ENCODE measurements around the gene MLX. TPM values are rescaled to one million over a fixed set of nuclear protein-coding genes. Genes with fewer than 3 reads are reported as not detected.
A peak's percentile ranks its signal among the peaks of the same experiment; 100 is the strongest.
"Not testable (repeated sequence)": the region's sequence is repeated elsewhere in the genome, so short reads cannot be mapped to it uniquely, and the experiment has no call there.

Gene MLX
- total and polyA plus RNA-seq, 7 donors, result 24.7 to 129 (median 50.5) TPM

DNA sequence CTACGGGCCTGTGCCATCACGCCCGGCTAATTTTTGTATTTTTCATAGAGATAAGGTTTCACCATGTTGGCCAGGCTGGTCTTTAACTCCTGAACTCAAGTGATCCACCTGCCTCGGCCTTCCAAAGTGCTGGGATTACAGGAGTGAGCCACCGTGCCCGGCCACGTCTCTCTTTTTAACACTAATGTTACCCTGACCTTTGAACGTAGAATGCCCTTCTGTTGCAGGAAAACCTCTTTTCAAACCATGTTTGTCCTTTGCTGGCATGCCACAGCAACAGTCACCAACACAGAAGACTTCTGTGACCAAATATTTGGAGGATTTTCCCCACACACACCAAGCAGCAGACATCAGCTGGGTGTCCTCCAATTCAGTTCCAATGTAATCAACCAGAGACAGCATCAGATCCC lies 22.0 kb upstream of the MLX start:
- H3K27me3 ChIP-seq, result peaks cover 0 to 7% (median 0%) of the 10 kb centered on the region in 3 donors
- TF ChIP-seq POLR2A (IDR thresholded peaks at IDR 0.05), result no peak
- TF ChIP-seq, protein P1, sequence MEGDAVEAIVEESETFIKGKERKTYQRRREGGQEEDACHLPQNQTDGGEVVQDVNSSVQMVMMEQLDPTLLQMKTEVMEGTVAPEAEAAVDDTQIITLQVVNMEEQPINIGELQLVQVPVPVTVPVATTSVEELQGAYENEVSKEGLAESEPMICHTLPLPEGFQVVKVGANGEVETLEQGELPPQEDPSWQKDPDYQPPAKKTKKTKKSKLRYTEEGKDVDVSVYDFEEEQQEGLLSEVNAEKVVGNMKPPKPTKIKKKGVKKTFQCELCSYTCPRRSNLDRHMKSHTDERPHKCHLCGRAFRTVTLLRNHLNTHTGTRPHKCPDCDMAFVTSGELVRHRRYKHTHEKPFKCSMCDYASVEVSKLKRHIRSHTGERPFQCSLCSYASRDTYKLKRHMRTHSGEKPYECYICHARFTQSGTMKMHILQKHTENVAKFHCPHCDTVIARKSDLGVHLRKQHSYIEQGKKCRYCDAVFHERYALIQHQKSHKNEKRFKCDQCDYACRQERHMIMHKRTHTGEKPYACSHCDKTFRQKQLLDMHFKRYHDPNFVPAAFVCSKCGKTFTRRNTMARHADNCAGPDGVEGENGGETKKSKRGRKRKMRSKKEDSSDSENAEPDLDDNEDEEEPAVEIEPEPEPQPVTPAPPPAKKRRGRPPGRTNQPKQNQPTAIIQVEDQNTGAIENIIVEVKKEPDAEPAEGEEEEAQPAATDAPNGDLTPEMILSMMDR (IDR thresholded peaks at IDR 0.05), result no peak
- no peak for TF ChIP-seq POLR2AphosphoS5 (IDR thresholded peaks at IDR 0.05)
- TF ChIP-seq EP300 (IDR thresholded peaks at IDR 0.05), result no peak
- 81% methylated on average over 8 of the region's 8 CpGs for WGBS, 2 donors
- no peaks in the 10 kb centered on the region for H3K9me3 ChIP-seq
- H3K36me3 ChIP-seq, result peaks cover 0 to 42% (median 10%) of the 10 kb centered on the region in 4 donors
- peaks cover 0 to 12% (median 6%) of the 10 kb centered on the region in 4 donors for H3K4me1 ChIP-seq
- DNase-seq, result no peak
- intact Hi-C loops (cut with DNase I), result no loop called here
- H3K27ac ChIP-seq, result no peak overlapping the region
- H3K4me3 ChIP-seq, result no peak overlapping the region

DNA sequence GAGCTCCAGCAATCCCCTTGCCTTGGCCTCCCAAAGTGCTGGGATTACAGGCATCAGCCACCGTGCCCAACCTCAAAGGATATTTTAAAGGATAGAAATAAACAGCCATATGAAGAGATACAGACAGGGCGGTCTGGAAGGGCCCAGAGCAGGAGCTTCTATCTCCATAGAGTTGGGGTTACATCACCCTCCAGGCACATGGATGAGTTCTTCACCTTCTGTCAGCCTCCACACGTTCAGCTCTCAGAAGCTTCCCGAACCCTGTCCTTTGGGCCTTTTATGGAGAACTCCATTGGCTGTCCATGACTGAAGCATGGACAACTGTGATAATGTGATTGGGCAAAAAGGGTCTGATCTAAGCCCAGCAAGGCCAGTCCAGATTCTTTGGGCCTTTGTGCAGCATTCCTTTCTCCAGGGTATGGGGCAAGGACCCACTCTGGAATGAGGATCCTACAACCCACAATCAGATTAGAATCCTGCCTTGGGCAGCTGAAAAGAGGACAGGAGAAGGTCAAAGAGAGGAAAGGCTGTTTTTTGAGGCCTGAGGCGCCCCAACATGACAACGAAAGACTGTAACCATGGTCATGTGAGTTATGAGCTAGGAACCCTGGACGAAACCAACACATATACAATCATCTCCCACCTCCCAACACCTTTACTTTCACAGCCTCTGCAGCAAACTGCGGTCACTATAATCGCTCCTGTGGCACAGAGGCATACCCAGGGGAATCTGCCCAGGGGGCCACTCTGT lies 21.0 kb upstream of the MLX start:
- DNase-seq; H3K4me3 ChIP-seq; H3K27me3 ChIP-seq; intact Hi-C loops (cut with DNase I); H3K27ac ChIP-seq; H3K9me3 ChIP-seq: not testable (repeated sequence)
- WGBS, 2 donors, result 91 to 92% methylated on average over 9 of the region's 9 CpGs
- Histone ChIP-seq H3K36me3 (peaks cover 0 to 34% (median 9%) of the 10 kb centered on the region in 4 donors), H3K4me1 (peaks cover 0 to 12% (median 6%) of the 10 kb centered on the region in 4 donors)

DNA sequence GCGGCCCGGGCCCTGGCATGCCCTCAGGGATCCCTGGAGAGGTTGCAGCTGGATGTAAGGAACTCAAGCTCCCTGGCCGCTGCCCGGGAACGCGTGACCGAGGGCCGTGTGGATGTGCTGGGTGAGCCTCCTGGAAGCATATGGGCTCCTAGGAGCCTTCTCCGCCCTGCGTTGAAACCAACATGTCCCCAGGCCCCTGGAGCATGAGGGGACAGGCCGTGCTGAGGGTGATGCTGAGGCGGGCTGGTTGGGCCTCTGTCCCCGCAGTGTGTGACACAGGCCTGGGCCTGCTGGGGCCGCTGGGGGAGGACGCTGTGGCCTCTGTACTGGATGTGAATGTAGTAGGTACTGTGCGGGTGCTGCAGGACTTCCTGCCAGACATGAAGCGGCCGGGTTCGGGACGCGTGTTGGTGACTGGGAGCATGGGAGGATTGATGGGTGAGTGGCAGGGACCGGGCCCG lies 19.9 kb upstream of the MLX start:
- no peak for TF ChIP-seq POLR2A (IDR thresholded peaks at IDR 0.05)
- 91% methylated on average over 23 of the region's 23 CpGs for WGBS, 2 donors

DNA sequence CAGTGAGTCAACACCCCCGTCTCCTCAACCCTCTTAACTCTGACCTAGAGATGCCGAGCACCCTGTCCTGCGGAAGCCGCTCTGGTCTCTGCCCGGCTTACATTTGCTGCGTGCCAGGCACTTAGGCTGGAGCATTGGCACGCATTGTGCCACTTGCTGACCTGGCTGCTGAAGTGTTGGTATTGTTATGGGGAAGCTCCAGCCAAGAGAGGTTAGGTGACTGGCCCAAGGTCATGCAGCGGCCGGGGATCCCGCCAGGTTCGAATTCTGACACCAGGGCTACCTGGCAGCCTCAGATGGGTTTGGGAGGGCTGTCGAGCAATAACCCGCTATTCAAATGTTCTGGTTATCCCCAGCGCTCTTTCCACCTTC lies 19.2 kb upstream of the MLX start:
- H3K27ac ChIP-seq, result no peak overlapping the region
- H3K9me3 ChIP-seq, result no peaks in the 10 kb centered on the region
- H3K4me1 ChIP-seq, result peaks cover 0 to 17% (median 7%) of the 10 kb centered on the region in 4 donors

More for the DNA sequence above, 19.9 kb upstream of the MLX start:
- intact Hi-C loops (cut with DNase I), result no loop called here
- no peak overlapping the region for H3K27ac ChIP-seq
- peaks cover 0 to 12% (median 6%) of the 10 kb centered on the region in 4 donors for H3K4me1 ChIP-seq
- no peak overlapping the region for H3K4me3 ChIP-seq
- H3K36me3 ChIP-seq, result peaks cover 0 to 28% (median 8%) of the 10 kb centered on the region in 4 donors
- peaks cover 0 to 7% (median 0%) of the 10 kb centered on the region in 3 donors for H3K27me3 ChIP-seq
- no peaks in the 10 kb centered on the region for H3K9me3 ChIP-seq
- no peak for DNase-seq

DNA sequence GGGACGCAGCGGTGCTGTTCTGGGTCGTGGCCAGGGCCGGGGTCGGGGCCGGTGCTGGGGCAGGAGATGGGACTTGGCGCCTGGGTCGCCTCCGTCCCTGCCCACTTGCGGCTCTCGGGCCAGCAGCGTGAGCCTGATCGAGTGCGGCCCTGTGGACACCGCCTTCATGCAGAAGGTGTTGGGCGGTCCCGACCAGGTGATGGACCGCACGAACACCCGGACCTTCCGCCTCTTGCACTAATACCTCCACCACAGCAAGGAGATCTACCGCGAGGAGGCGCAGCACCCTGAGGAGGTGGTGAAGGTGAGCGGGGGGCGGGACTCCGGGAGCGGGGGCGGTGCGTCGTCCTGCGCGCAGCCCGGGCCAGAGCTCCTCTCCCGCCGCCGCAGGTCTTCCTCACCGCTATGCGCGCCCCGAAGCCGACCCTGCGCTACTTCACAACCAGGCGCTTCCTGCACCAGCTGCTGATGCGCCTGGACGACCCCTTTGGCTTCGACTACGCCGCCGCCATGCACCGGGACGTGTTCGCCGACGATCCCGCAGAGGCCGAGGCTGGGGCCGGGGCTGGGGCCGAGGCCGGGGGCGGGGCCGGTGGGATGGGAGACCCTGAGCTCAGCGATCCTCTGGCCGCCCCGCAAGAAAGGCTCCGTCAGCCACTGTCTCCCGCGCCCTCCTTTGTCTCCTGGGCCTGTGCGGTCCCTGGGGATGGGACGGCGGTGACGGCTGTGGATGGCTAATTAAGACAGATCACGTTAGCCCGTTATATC lies 18.6 kb upstream of the MLX start:
- Histone ChIP-seq H3K4me3 (peak overlapping the region in 3 of 4 donors; percentile 20 to 31 (median 27)), H3K4me1 (peaks cover 0 to 23% (median 12%) of the 10 kb centered on the region in 4 donors), H3K27ac (no peak overlapping the region), H3K36me3 (peaks cover 0 to 16% (median under 1%) of the 10 kb centered on the region in 4 donors), H3K9me3 (no peaks in the 10 kb centered on the region), H3K27me3 (peaks cover 0 to 7% (median 0%) of the 10 kb centered on the region in 3 donors)
- 6 to 17% methylated on average over 74 of the region's 74 CpGs for WGBS, 2 donors
- TF ChIP-seq, protein P1 (IDR thresholded peaks at IDR 0.05), result peak in 1 of 4 experiments; percentile 17
- TF ChIP-seq POLR2AphosphoS5 (IDR thresholded peaks at IDR 0.05), result peak in 2 of 4 donors; percentile 6 to 31
- TF ChIP-seq POLR2A (IDR thresholded peaks at IDR 0.05), result no peak
- TF ChIP-seq EP300 (IDR thresholded peaks at IDR 0.05), result no peak
- no peak for DNase-seq
- intact Hi-C loops (cut with DNase I), result no loop called here

More for the DNA sequence above, 19.2 kb upstream of the MLX start:
- Histone ChIP-seq H3K4me3 (no peak overlapping the region), H3K36me3 (peaks cover 0 to 22% (median 3%) of the 10 kb centered on the region in 4 donors), H3K27me3 (peaks cover 0 to 7% (median 0%) of the 10 kb centered on the region in 3 donors)
- intact Hi-C loops (cut with DNase I), result no loop called here
- 72 to 89% methylated on average over 14 of the region's 14 CpGs for WGBS, 2 donors
- no peak for DNase-seq
- no peak for TF ChIP-seq POLR2A (IDR thresholded peaks at IDR 0.05)
